ENCODE measurements around the gene KCNC1.

Gene KCNC1

GRCh38 chr11:17734418-17734911 lies at the start of gene KCNC1:
TSS of gene KCNC1 (plus strand) at chr11:17734781. CDS start at chr11:17736003, 1,222 bp downstream.
- DNase-seq = peak; percentile 17 to 37

- DNase-seq = no peak
Measured at GRCh38 chr11:17686231-17686980, 48.2 kb upstream of the KCNC1 start.

- DNase-seq = no peak
Measured at GRCh38 chr11:17687946-17688670, 46.5 kb upstream of the KCNC1 start.

- no peak for DNase-seq
Measured at GRCh38 chr11:17691550-17691949, 43.0 kb upstream of the KCNC1 start.

- no peak for DNase-seq
Measured at GRCh38 chr11:17691976-17692375, 42.6 kb upstream of the KCNC1 start.

GRCh38 chr11:17692931-17693330 lies 41.6 kb upstream of the KCNC1 start:
- no peak for DNase-seq

GRCh38 chr11:17693531-17693930 lies 41.0 kb upstream of the KCNC1 start:
- no peak for DNase-seq

- no peak for DNase-seq
Measured at GRCh38 chr11:17694494-17695110, 40.0 kb upstream of the KCNC1 start.

- DNase-seq = no peak
Measured at GRCh38 chr11:17695454-17696441, 38.8 kb upstream of the KCNC1 start.

GRCh38 chr11:17696741-17697140 lies 37.8 kb upstream of the KCNC1 start:
- no peak for DNase-seq

- no peak for DNase-seq
Measured at GRCh38 chr11:17697175-17697949, 37.2 kb upstream of the KCNC1 start.

- no peak for DNase-seq
Measured at GRCh38 chr11:17699147-17700114, 35.1 kb upstream of the KCNC1 start.

GRCh38 chr11:17700991-17701390 lies 33.6 kb upstream of the KCNC1 start:
- DNase-seq = no peak

GRCh38 chr11:17702876-17703275 lies 31.7 kb upstream of the KCNC1 start:
- no peak for DNase-seq

GRCh38 chr11:17703951-17704350 lies 30.6 kb upstream of the KCNC1 start:
- peak in 1 of 2 experiments; percentile 31 for DNase-seq

- no peak for DNase-seq
Measured at GRCh38 chr11:17707830-17708229, 26.8 kb upstream of the KCNC1 start.

GRCh38 chr11:17711836-17712235 lies 22.7 kb upstream of the KCNC1 start:
- no peak for DNase-seq

- no peak for DNase-seq
Measured at GRCh38 chr11:17713851-17714250, 20.7 kb upstream of the KCNC1 start.

- no peak for DNase-seq
Measured at GRCh38 chr11:17714356-17714854, 20.2 kb upstream of the KCNC1 start.

- no peak for DNase-seq
Measured at GRCh38 chr11:17714870-17715269, 19.7 kb upstream of the KCNC1 start.

Data from SW 1271 (cell line).